Stimulated activated CD4-positive, alpha-beta T cell treated with anti-CD3 and anti-CD28 coated beads, Interleukin-12 subunit alpha, Interleukin-12 subunit beta, amount 100 ng/mL, for 24 hours (primary cell): ENCODE results near the gene SLC6A5.
A peak's percentile ranks its signal among the peaks of the same experiment; 100 is the strongest.
"Not testable (repeated sequence)": the region's sequence is repeated elsewhere in the genome, so short reads cannot be mapped to it uniquely, and the experiment has no call there.

Experiments used
- DNase-seq, 2 experiments: peaks; one replicate each; pipeline ENCODE4 v3.0.0-alpha.2; 2020; ENCODE audit warnings: low read depth in 2 of 2

The SLC6A5 gene

GRCh38 chr11:20599221-20600019 lies at the start of gene SLC6A5:
SLC6A5 (plus strand) TSS chr11:20599608; CDS start chr11:20599673, 65 bp downstream.
- DNase-seq: peak in 1 of 2 experiments; percentile 24

- DNase-seq: no peak
Measured at GRCh38 chr11:20551096-20551495, 48.3 kb upstream of the SLC6A5 start.

GRCh38 chr11:20555783-20556182 lies 43.6 kb upstream of the SLC6A5 start:
- no peak for DNase-seq

GRCh38 chr11:20556396-20556795 lies 43.0 kb upstream of the SLC6A5 start:
- not testable (repeated sequence) for DNase-seq

GRCh38 chr11:20558741-20559140 lies 40.7 kb upstream of the SLC6A5 start:
- DNase-seq: no peak

- no peak for DNase-seq
Measured at GRCh38 chr11:20559523-20560300, 39.7 kb upstream of the SLC6A5 start.

- no peak for DNase-seq
Measured at GRCh38 chr11:20561915-20562314, 37.5 kb upstream of the SLC6A5 start.

GRCh38 chr11:20563866-20564265 lies 35.5 kb upstream of the SLC6A5 start:
- DNase-seq: no peak

- no peak for DNase-seq
Measured at GRCh38 chr11:20564846-20565635, 34.4 kb upstream of the SLC6A5 start.

- DNase-seq: not testable (repeated sequence)
Measured at GRCh38 chr11:20566115-20566514, 33.3 kb upstream of the SLC6A5 start.

- no peak for DNase-seq
Measured at GRCh38 chr11:20566591-20567434, 32.6 kb upstream of the SLC6A5 start.

GRCh38 chr11:20579725-20580124 lies 19.7 kb upstream of the SLC6A5 start:
- not testable (repeated sequence) for DNase-seq

- DNase-seq: no peak
Measured at GRCh38 chr11:20583201-20583600, 16.2 kb upstream of the SLC6A5 start.

- no peak for DNase-seq
Measured at GRCh38 chr11:20584093-20584774, 15.2 kb upstream of the SLC6A5 start.

- DNase-seq: no peak
Measured at GRCh38 chr11:20589796-20590195, 9.6 kb upstream of the SLC6A5 start.

GRCh38 chr11:20590381-20590780 lies 9.0 kb upstream of the SLC6A5 start:
- no peak for DNase-seq

GRCh38 chr11:20592741-20593140 lies 6.7 kb upstream of the SLC6A5 start:
- no peak for DNase-seq

- DNase-seq: no peak
Measured at GRCh38 chr11:20594274-20595061, 4.9 kb upstream of the SLC6A5 start.

- DNase-seq: no peak
Measured at GRCh38 chr11:20595101-20595500, 4.3 kb upstream of the SLC6A5 start.
